Body of pancreas (tissue), 4 donors: ENCODE results near the gene CENPO. TPM values are rescaled to one million over a fixed set of nuclear protein-coding genes. Genes with fewer than 3 reads are reported as not detected.

Experiments used
- ATAC-seq: fragments of 150-250 bp; one replicate; pipeline ENCODE4 v1.9.1; 2016
- DNase-seq, 4 donors: peaks; one replicate each; pipeline ENCODE4 v3.0.0-alpha.2; 2019
- H3K27ac ChIP-seq, 4 donors: fragments of 200-600 bp; sonication (generic); 1 replicate in 3 of 4; 2 replicates in 1 of 4; pipeline versions ENCODE4 v1.5.1 to v1.6.1; 2016 to 2019; ENCODE audit warnings: mild to moderate bottlenecking in 1 of 4, mixed read lengths in 1 of 4, moderate library complexity in 1 of 4
- H3K27me3 ChIP-seq, 2 donors: fragments of 200-600 bp; sonication (generic); one replicate each; pipeline ENCODE4 v1.6.0; 2016; ENCODE audit warnings: mild to moderate bottlenecking in 1 of 2
- H3K36me3 ChIP-seq, 2 donors: fragments of 200-600 bp; sonication (generic); replicated peaks in 1 of 2; 2 replicates each; pipeline ENCODE4 v1.5.1; 2016; ENCODE audit warnings: low read depth in 2 of 2; ENCODE audit not compliant: insufficient read depth in 1 of 2
- H3K4me1 ChIP-seq: fragments of 200-600 bp; sonication (generic); one replicate; pipeline ENCODE4 v1.6.0; 2016
- H3K4me3 ChIP-seq, 2 donors: fragments of 200-600 bp; sonication (generic); 1 replicate in 1 of 2; 2 replicates in 1 of 2; pipeline ENCODE4 v1.5.1; 2016 to 2019
- H3K9me3 ChIP-seq, 3 donors: fragments of 200-600 bp; sonication (generic); 1 replicate in 2 of 3; 2 replicates in 1 of 3; pipeline ENCODE4 v1.5.1; 2016
- POLR2A ChIP-seq, 3 donors: fragments of 450-650 bp; IDR thresholded peaks; one replicate each; pipeline ENCODE4 v1.6.1; 2016; ENCODE audit warnings: antibody characterized with exemption in 3 of 3, mild to moderate bottlenecking in 2 of 3
- WGBS, 2 donors: methylation state at CpG; one replicate each; pipeline ENCODE4 v1.1.5; 2017; 5-methylcytosine and 5-hydroxymethylcytosine counted together
- intact Hi-C: fragments of 100-400 bp; cut with DNase I; formaldehyde crosslinking; loops from one replicate; pipeline ENCODE4 v1.15.1; 2023
- total RNA-seq, 2 donors: library from RNA; depleted of rRNA; stranded (reverse); fragments of >200 nt; gene quantifications; one replicate each; pipeline ENCODE4 v1.1.0, GENCODE V29; 2016
- TF ChIP-seq, protein P1 (sequence below), 7 experiments: fragments of 450-650 bp in 4 of 7; fragments of 200-600 bp in 3 of 7; sonication (generic) in 3 of 7; IDR thresholded peaks; one replicate each; pipeline ENCODE4 v1.5.1; 2016 to 2019; ENCODE audit warnings: antibody characterized with exemption in 7 of 7

CENPO gene
- total RNA-seq, 2 donors from 2014 or later, result 2.0 to 2.6 TPM

DNA sequence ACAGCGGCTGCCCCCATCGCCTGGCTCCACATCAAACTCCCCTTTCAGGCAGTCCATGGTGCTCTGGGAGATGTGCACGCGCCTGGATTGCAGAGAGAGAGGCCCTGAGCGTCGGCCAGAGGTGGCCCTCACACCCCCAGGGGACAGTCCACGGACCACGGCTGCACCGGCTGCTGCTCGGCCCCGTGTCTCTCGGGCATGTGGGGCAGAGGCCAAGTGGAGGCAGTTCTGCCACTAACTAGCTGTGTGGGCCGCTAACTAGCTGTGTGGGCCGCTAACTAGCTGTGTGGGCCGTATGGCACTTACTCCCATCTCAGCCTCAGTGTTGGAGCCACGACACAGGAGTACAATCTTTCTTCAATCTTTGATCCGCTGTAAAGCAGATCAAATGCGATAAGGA, 45.3 kb downstream of the CENPO start:
- WGBS, 2 donors, result 89 to 90% methylated on average over 15 to 18 of the region's 18 CpGs
- no peaks in the 10 kb centered on the region for H3K4me1 ChIP-seq
- no peak overlapping the region for H3K27ac ChIP-seq
- no peak overlapping the region for H3K4me3 ChIP-seq
- intact Hi-C loops, result no loop called here
- no peak for ATAC-seq
- DNase-seq, result no peak
- H3K9me3 ChIP-seq, result no peaks in the 10 kb centered on the region
- H3K27me3 ChIP-seq, result no peaks in the 10 kb centered on the region
- TF ChIP-seq, protein P1, sequence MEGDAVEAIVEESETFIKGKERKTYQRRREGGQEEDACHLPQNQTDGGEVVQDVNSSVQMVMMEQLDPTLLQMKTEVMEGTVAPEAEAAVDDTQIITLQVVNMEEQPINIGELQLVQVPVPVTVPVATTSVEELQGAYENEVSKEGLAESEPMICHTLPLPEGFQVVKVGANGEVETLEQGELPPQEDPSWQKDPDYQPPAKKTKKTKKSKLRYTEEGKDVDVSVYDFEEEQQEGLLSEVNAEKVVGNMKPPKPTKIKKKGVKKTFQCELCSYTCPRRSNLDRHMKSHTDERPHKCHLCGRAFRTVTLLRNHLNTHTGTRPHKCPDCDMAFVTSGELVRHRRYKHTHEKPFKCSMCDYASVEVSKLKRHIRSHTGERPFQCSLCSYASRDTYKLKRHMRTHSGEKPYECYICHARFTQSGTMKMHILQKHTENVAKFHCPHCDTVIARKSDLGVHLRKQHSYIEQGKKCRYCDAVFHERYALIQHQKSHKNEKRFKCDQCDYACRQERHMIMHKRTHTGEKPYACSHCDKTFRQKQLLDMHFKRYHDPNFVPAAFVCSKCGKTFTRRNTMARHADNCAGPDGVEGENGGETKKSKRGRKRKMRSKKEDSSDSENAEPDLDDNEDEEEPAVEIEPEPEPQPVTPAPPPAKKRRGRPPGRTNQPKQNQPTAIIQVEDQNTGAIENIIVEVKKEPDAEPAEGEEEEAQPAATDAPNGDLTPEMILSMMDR (IDR thresholded peaks at IDR 0.05), result no peak
- TF ChIP-seq POLR2A (IDR thresholded peaks at IDR 0.05), result no peak
- no peaks in the 10 kb centered on the region for H3K36me3 ChIP-seq

DNA sequence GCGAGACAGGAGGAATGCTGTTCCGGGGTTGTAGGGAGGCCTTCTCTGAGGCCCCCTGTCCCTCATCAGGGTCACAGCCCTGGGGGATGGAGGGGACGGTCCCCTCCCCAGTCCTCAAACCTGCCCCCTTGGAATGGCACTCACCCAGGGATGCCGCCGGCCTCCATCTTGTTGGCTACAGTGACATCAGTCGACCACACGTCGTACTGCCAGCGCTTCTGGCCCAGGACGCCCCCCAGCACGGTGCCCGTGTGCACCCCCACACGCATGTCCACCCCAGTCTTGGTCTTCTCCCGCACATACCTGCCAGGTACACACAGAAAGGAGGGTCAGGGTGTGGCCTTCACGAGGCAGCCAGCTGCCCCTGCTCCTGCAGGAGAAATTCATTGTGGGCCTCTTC, 46.5 kb downstream of the CENPO start:
- Histone ChIP-seq H3K4me1 (no peaks in the 10 kb centered on the region), H3K27me3 (no peaks in the 10 kb centered on the region), H3K27ac (no peak overlapping the region), H3K4me3 (no peak overlapping the region), H3K36me3 (no peaks in the 10 kb centered on the region), H3K9me3 (no peaks in the 10 kb centered on the region)
- intact Hi-C loops, result no loop called here
- WGBS, 2 donors, result 80 to 84% methylated on average over 14 of the region's 15 CpGs
- no peak for DNase-seq
- no peak for TF ChIP-seq POLR2A (IDR thresholded peaks at IDR 0.05)
- TF ChIP-seq, protein P1 (IDR thresholded peaks at IDR 0.05), result no peak
- no peak for ATAC-seq

DNA sequence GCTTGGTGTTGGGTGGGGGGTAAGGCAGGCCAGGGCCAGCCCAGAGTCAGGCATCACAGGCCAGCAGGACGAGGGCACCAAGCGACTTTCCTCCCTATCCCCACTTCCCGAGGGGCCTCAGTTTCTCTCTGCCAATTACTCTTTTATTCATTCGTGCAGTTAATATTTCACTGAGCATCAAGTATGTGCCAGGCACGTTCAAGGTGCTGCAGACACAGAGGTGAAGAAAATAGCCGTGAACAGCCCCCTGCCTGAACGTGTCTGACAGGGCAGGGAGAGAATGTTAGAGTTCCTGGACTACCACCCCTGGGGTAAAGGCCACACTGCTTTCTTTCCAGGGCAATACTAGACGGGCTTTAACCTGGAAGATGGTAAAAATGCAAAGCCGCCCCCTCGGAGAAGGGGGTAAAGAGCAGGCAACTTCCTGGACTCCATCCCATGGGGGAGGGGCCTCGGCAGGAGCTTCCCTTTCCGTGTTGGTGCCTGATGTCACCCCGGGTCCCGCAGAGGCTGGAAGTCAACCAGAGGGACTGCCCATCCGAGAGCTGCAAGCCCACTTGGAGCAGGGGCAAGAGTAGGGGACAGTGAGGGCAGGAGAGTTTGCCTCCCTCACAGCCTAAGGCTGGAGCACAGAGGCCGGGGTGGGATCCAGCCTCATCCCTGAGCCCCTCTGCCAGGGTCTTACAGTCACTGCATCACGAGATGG, 47.1 kb downstream of the CENPO start:
- 70 to 78% methylated on average over 11 to 16 of the region's 17 CpGs for WGBS, 2 donors
- no peaks in the 10 kb centered on the region for H3K27me3 ChIP-seq
- intact Hi-C loops, result no loop called here
- no peak for DNase-seq
- H3K36me3 ChIP-seq, result no peaks in the 10 kb centered on the region
- no peak overlapping the region for H3K27ac ChIP-seq
- no peak for ATAC-seq
- no peaks in the 10 kb centered on the region for H3K9me3 ChIP-seq
- no peak for TF ChIP-seq POLR2A (IDR thresholded peaks at IDR 0.05)
- TF ChIP-seq, protein P1 (IDR thresholded peaks at IDR 0.05), result no peak
- H3K4me1 ChIP-seq, result no peaks in the 10 kb centered on the region
- no peak overlapping the region for H3K4me3 ChIP-seq

DNA sequence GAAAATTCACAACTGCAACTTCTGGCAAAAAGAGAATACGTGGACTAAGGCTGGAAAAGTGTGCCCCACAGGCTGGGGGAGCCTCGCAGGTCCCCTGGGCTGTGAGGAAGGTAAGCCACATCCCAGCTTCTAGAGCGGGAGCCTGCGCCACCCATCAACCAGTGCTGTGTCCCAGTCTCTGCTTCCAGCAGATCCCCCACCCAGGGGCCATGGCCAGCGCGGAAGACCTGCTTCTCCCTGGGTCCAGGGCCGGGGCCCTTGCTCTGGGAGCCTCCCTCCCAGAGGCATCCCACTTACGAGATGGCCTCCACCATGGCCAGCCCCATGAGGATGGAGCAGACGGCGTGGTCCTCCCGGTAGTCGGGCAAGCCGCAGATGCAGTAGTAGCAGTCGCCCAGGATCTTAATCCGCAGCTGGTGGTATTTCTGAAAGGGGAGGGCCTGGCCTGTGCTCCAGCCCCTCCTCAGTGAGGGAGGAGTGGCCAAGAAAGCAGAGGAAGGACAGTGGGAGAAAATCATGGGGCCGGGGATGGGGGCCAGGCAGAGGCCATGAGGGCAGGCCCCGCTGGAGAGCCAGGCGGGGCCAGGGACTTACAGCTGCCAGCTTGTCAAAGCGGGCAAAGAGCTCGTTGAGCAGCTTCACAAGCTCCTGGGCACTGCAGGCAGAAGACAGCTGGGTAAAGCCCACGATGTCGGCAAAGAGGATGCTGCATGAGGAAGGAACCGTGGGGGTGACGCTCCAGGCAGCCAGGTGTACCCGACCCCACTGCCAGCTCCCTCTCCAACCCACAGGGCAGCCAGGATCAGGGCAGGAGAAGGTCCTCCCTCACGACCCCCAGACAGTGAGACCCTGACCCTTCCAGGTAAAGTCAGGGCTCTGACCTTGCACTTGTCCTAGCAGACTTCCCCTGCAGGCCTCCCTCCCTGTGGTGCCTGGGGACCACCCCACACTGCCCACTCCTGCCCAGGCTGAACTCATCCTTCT, 48.0 kb downstream of the CENPO start:
- WGBS, 2 donors, result 83 to 86% methylated on average over 19 to 26 of the region's 26 CpGs
- ATAC-seq (no peak), DNase-seq (no peak)
- Histone ChIP-seq H3K36me3 (no peaks in the 10 kb centered on the region), H3K27ac (no peak overlapping the region), H3K9me3 (no peaks in the 10 kb centered on the region), H3K27me3 (no peaks in the 10 kb centered on the region), H3K4me3 (no peak overlapping the region), H3K4me1 (no peaks in the 10 kb centered on the region)
- intact Hi-C loops, result no loop called here
- no peak for TF ChIP-seq POLR2A (IDR thresholded peaks at IDR 0.05)
- TF ChIP-seq, protein P1 (IDR thresholded peaks at IDR 0.05), result no peak
